Esophagus muscularis mucosa (tissue), 3 donors: ENCODE results near the gene UHRF1.

ENCODE experiments used
- CTCF ChIP-seq, 3 experiments: fragments of 200-600 bp in 2 of 3; fragments of 450-650 bp in 1 of 3; sonication (generic) in 2 of 3; IDR thresholded peaks; one replicate each; pipeline ENCODE4 v1.5.1; 2017 to 2019; ENCODE audit warnings: antibody characterized with exemption in 3 of 3, mild to moderate bottlenecking in 2 of 3, moderate library complexity in 1 of 3
- POLR2A ChIP-seq: fragments of 450-650 bp; IDR thresholded peaks from one replicate; pipeline ENCODE4 v1.6.1; 2017; ENCODE audit warnings: antibody characterized with exemption, moderate library complexity, mild to moderate bottlenecking, low read depth

DNA sequence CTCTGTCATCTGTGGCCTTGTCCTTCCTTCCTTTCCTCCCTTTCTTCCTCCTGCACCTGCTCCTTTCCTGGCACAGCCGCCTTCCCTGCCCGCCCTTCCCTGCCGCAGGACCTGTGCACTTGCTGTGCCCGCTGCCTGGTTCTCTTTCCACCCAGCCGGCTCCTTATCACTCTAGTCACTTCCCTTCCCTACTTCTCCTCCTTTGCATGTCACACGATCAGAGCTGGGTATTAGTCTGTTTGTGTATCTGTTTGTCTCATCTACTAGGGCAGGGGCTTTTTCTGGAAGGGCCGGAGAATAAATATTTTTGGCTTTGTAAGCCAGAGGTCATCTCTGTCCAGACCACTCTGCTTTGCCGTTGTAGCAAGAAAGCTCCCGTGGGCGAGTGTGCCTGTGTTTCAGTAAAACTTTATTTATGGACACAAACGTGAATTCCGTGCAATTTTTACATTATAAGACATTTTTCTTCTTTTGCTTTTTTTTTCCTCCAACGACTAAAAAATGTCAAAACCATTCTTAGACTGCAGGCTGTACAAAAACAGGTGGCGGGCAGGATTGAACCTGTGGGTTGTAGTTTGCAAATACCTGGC is 65.7 kb downstream of the UHRF1 start:
- TF ChIP-seq CTCF (IDR thresholded peaks at IDR 0.05) (no peak), POLR2A (no peak)
